ENCODE results near the gene GPR183.

GPR183 gene

GRCh38 chr13:99311748-99312492 lies 4.7 kb upstream of the GPR183 start:
- Mint-ChIP-seq H3K4me3 (peak overlapping the region; percentile 68), H3K27ac (peak overlapping the region; percentile 99), H3K9me3 (no peaks in the 10 kb centered on the region), H3K4me1 (ENCODE audit: low read depth) (peaks cover 92% of the 10 kb centered on the region), H3K27me3 (no peaks in the 10 kb centered on the region), H3K36me3 (ENCODE audit: low read depth) (peaks cover 65% of the 10 kb centered on the region)
- DNase-seq: no peak

- H3K4me3 Mint-ChIP-seq: peak overlapping the region; percentile 41
- no peaks in the 10 kb centered on the region for H3K27me3 Mint-ChIP-seq
- H3K27ac Mint-ChIP-seq: peak overlapping the region; percentile 99
- peaks cover 88% of the 10 kb centered on the region for H3K4me1 Mint-ChIP-seq (ENCODE audit: low read depth)
- peaks cover 63% of the 10 kb centered on the region for H3K36me3 Mint-ChIP-seq (ENCODE audit: low read depth)
- DNase-seq: peak; percentile 39
- no peaks in the 10 kb centered on the region for H3K9me3 Mint-ChIP-seq
These were observed 3.9 kb upstream of the GPR183 start for GRCh38 chr13:99311137-99311536.

GRCh38 chr13:99310382-99311031 lies 3.3 kb upstream of the GPR183 start:
- peak overlapping the region; percentile 41 for H3K4me3 Mint-ChIP-seq

GRCh38 chr13:99308471-99309087 lies 1.4 kb upstream of the GPR183 start:
- Mint-ChIP-seq H3K36me3 (ENCODE audit: low read depth) (peaks cover 76% of the 10 kb centered on the region), H3K27ac (peak overlapping the region; percentile 99), H3K9me3 (no peaks in the 10 kb centered on the region), H3K4me3 (peak overlapping the region; percentile 96), H3K27me3 (no peaks in the 10 kb centered on the region), H3K4me1 (ENCODE audit: low read depth) (peaks cover 83% of the 10 kb centered on the region)
- DNase-seq: no peak

More at GRCh38 chr13:99310382-99311031, 3.3 kb upstream of the GPR183 start:
- peak overlapping the region; percentile 99 for H3K27ac Mint-ChIP-seq
- H3K36me3 Mint-ChIP-seq (ENCODE audit: low read depth): peaks cover 67% of the 10 kb centered on the region
- H3K9me3 Mint-ChIP-seq: no peaks in the 10 kb centered on the region
- DNase-seq: no peak
- H3K27me3 Mint-ChIP-seq: no peaks in the 10 kb centered on the region
- peaks cover 87% of the 10 kb centered on the region for H3K4me1 Mint-ChIP-seq (ENCODE audit: low read depth)

GRCh38 chr13:99307648-99308339 lies 595 bp upstream of the GPR183 start:
- H3K4me3 Mint-ChIP-seq: peak overlapping the region; percentile 96
- H3K9me3 Mint-ChIP-seq: no peaks in the 10 kb centered on the region
- peaks cover 80% of the 10 kb centered on the region for H3K36me3 Mint-ChIP-seq (ENCODE audit: low read depth)
- peak; percentile 74 for DNase-seq
- H3K27me3 Mint-ChIP-seq: no peaks in the 10 kb centered on the region
- H3K27ac Mint-ChIP-seq: peak overlapping the region; percentile 99
- peaks cover 85% of the 10 kb centered on the region for H3K4me1 Mint-ChIP-seq (ENCODE audit: low read depth)

- Mint-ChIP-seq H3K36me3 (ENCODE audit: low read depth) (peaks cover 84% of the 10 kb centered on the region), H3K9me3 (no peaks in the 10 kb centered on the region), H3K4me1 (ENCODE audit: low read depth) (peaks cover 82% of the 10 kb centered on the region), H3K4me3 (peak overlapping the region; percentile 96), H3K27me3 (no peaks in the 10 kb centered on the region), H3K27ac (peak overlapping the region; percentile 92)
- DNase-seq: no peak
These were observed 1.6 kb downstream of the GPR183 start for GRCh38 chr13:99305566-99305965.

- peak overlapping the region; percentile 96 for H3K4me3 Mint-ChIP-seq
- H3K27me3 Mint-ChIP-seq: no peaks in the 10 kb centered on the region
- peaks cover 85% of the 10 kb centered on the region for H3K36me3 Mint-ChIP-seq (ENCODE audit: low read depth)
- peak overlapping the region; percentile 92 for H3K27ac Mint-ChIP-seq
- no peak for DNase-seq
- no peaks in the 10 kb centered on the region for H3K9me3 Mint-ChIP-seq
- peaks cover 83% of the 10 kb centered on the region for H3K4me1 Mint-ChIP-seq (ENCODE audit: low read depth)
These were observed 2.0 kb downstream of the GPR183 start for GRCh38 chr13:99305158-99305557.

- H3K36me3 Mint-ChIP-seq (ENCODE audit: low read depth): peaks cover 86% of the 10 kb centered on the region
- no peaks in the 10 kb centered on the region for H3K27me3 Mint-ChIP-seq
- H3K4me3 Mint-ChIP-seq: peak overlapping the region; percentile 96
- peak overlapping the region; percentile 97 for H3K27ac Mint-ChIP-seq
- no peaks in the 10 kb centered on the region for H3K9me3 Mint-ChIP-seq
- peaks cover 83% of the 10 kb centered on the region for H3K4me1 Mint-ChIP-seq (ENCODE audit: low read depth)
- no peak for DNase-seq
These were observed 2.7 kb downstream of the GPR183 start for GRCh38 chr13:99304541-99304940.

- Mint-ChIP-seq H3K27ac (peak overlapping the region; percentile 97), H3K27me3 (no peaks in the 10 kb centered on the region), H3K9me3 (no peaks in the 10 kb centered on the region), H3K4me1 (ENCODE audit: low read depth) (peaks cover 82% of the 10 kb centered on the region), H3K36me3 (ENCODE audit: low read depth) (peaks cover 84% of the 10 kb centered on the region), H3K4me3 (peak overlapping the region; percentile 96)
- DNase-seq: peak; percentile 69
These were observed 3.2 kb downstream of the GPR183 start for GRCh38 chr13:99303863-99304521.

GRCh38 chr13:99302637-99303505 lies 4.3 kb downstream of the GPR183 start:
- Mint-ChIP-seq H3K27me3 (no peaks in the 10 kb centered on the region), H3K36me3 (ENCODE audit: low read depth) (peaks cover 84% of the 10 kb centered on the region), H3K27ac (peak overlapping the region; percentile 97)

GRCh38 chr13:99301913-99302636 lies 5.1 kb downstream of the GPR183 start:
- Mint-ChIP-seq H3K27me3 (no peaks in the 10 kb centered on the region), H3K4me1 (ENCODE audit: low read depth) (peaks cover 82% of the 10 kb centered on the region), H3K36me3 (ENCODE audit: low read depth) (peaks cover 87% of the 10 kb centered on the region), H3K9me3 (no peaks in the 10 kb centered on the region), H3K27ac (peak overlapping the region; percentile 97), H3K4me3 (peak overlapping the region; percentile 96)
- no peak for DNase-seq

More at GRCh38 chr13:99302637-99303505, 4.3 kb downstream of the GPR183 start:
- Mint-ChIP-seq H3K4me3 (peak overlapping the region; percentile 96), H3K9me3 (no peaks in the 10 kb centered on the region), H3K4me1 (ENCODE audit: low read depth) (peaks cover 81% of the 10 kb centered on the region)
- DNase-seq: no peak

- Mint-ChIP-seq H3K27ac (peak overlapping the region; percentile 91), H3K4me3 (peak overlapping the region; percentile 96)
These were observed 6.0 kb downstream of the GPR183 start for GRCh38 chr13:99301056-99301838.

More at GRCh38 chr13:99301056-99301838, 6.0 kb downstream of the GPR183 start:
- Mint-ChIP-seq H3K36me3 (ENCODE audit: low read depth) (peaks cover 90% of the 10 kb centered on the region), H3K27me3 (no peaks in the 10 kb centered on the region), H3K4me1 (ENCODE audit: low read depth) (peaks cover 88% of the 10 kb centered on the region), H3K9me3 (no peaks in the 10 kb centered on the region)
- DNase-seq: no peak
